Skeletal muscle tissue (tissue), 4 donors: ENCODE measurements around the gene BICRAL. TPM values are rescaled to one million over a fixed set of nuclear protein-coding genes. Genes with fewer than 3 reads are reported as not detected.
"Not testable (repeated sequence)": the region's sequence is repeated elsewhere in the genome, so short reads cannot be mapped to it uniquely, and the experiment has no call there.

Experiments used
- H3K27ac ChIP-seq: one replicate; pipeline ENCODE4 v1.7.0; 2013; ENCODE audit warnings: mild to moderate bottlenecking, low read depth, low read length, inconsistent platforms
- H3K27me3 ChIP-seq, 3 donors: one replicate each; pipeline ENCODE4 v1.7.0; 2013; ENCODE audit warnings: low read length in 3 of 3; ENCODE audit not compliant: control insufficient read depth in 3 of 3, insufficient read depth in 3 of 3
- H3K36me3 ChIP-seq, 3 donors: one replicate each; pipeline ENCODE4 v1.7.0; 2013; ENCODE audit warnings: low read length in 3 of 3; ENCODE audit not compliant: control insufficient read depth in 3 of 3, insufficient read depth in 3 of 3
- H3K4me1 ChIP-seq, 3 donors: one replicate each; pipeline ENCODE4 v1.7.0; 2013; ENCODE audit warnings: low read length in 3 of 3, mild to moderate bottlenecking in 3 of 3; ENCODE audit not compliant: control insufficient read depth in 3 of 3, insufficient read depth in 3 of 3
- H3K4me3 ChIP-seq, 3 donors: one replicate each; pipeline ENCODE4 v1.7.0; 2013; ENCODE audit warnings: low read length in 3 of 3
- H3K9ac ChIP-seq, 3 donors: one replicate each; pipeline ENCODE4 v1.7.0; 2013; ENCODE audit warnings: low read length in 3 of 3, mild to moderate bottlenecking in 3 of 3, moderate library complexity in 2 of 3, low read depth in 1 of 3
- H3K9me3 ChIP-seq, 3 donors: one replicate each; pipeline ENCODE4 v1.7.0; 2013; ENCODE audit warnings: low read length in 3 of 3; ENCODE audit not compliant: control insufficient read depth in 3 of 3
- total RNA-seq: library from RNA; depleted of rRNA; stranded (reverse); fragments of >200 nt; gene quantifications from one replicate; pipeline ENCODE4 v1.2.3, GENCODE V29; 2014
- donor health status: Osteomylitis.

The BICRAL gene
- total RNA-seq, 1 donor from 2014 or later, result 10.4 TPM

DNA sequence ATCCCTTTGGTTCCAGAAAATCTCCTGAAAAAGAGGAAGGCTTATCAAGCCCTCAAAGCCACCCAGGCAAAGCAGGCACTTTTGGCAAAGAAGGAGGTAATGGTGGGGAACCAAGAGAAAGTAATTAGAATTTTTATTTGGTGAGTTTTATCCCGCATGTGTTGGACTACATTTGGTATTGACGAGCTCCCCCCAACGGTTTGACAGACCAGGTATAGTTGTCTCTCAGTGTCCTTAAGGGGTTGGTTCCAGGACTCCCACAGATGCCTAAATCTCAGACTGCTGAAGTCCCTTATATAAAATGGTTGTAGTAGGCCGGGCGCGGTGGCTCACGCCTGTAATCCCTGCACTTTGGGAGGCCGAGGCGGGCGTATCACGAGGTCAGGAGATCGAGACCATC is 99.0 kb downstream of the BICRAL start:
- Histone ChIP-seq H3K4me1 (peaks cover 10 to 21% (median 14%) of the 10 kb centered on the region in 3 donors), H3K4me3 (peak overlapping the region; percentile 83 to 98 (median 96)), H3K27ac (peak overlapping the region; percentile 89), H3K9ac (peak overlapping the region; percentile 66 to 98 (median 98)), H3K36me3 (peaks cover 24 to 35% (median 29%) of the 10 kb centered on the region in 3 donors)
- H3K9me3 ChIP-seq, H3K27me3 ChIP-seq: not testable (repeated sequence)

DNA sequence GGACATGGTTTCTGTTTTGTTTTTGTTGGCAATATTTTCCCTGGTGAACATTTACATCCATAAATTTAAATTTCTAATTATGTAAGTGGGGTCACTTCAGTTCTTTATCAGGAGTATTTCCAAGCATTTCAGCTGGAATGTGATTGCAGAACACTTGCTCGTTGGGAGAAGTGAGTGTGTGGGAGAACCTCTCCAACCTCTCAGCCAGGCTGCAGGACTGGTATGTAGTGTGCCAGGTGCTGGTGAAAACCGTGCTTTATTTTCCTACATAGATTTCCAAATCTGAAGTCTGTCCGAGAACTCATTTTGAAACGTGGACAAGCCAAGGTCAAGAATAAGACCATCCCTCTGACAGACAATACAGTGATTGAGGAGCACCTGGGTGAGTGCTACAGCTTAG is 103.8 kb downstream of the BICRAL start:
- H3K4me1 ChIP-seq, result peaks cover 10 to 17% (median 11%) of the 10 kb centered on the region in 3 donors
- H3K4me3 ChIP-seq, result no peak overlapping the region
- H3K9ac ChIP-seq, result no peak overlapping the region
- no peaks in the 10 kb centered on the region for H3K27me3 ChIP-seq
- no peak overlapping the region for H3K27ac ChIP-seq
- peaks cover 26 to 43% (median 32%) of the 10 kb centered on the region in 3 donors for H3K36me3 ChIP-seq
- no peaks in the 10 kb centered on the region for H3K9me3 ChIP-seq

DNA sequence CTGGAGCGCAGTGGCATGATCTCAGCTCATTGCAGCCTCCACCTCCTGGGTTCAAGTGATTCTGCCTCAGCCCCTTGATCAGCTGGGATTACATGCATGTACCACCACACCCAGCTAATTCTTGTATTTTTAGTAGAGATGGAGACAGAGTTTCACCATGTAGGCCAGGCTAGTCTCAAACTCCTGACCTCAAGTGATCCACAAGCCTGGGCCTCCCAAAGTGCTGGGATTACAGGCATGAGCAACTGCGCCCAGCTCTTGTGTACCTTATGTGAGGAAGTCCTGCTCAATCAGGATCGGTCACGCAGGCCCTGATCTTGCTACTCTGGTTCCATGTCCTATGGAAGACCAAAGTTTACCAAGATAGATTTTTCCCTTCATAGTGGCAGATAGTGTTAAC is 106.3 kb downstream of the BICRAL start:
- H3K27ac ChIP-seq, H3K4me3 ChIP-seq, H3K9ac ChIP-seq, H3K9me3 ChIP-seq, H3K27me3 ChIP-seq: not testable (repeated sequence)
- H3K36me3 ChIP-seq, result peaks cover 23 to 34% (median 30%) of the 10 kb centered on the region in 3 donors
- H3K4me1 ChIP-seq, result peaks cover 12 to 17% (median 14%) of the 10 kb centered on the region in 3 donors

DNA sequence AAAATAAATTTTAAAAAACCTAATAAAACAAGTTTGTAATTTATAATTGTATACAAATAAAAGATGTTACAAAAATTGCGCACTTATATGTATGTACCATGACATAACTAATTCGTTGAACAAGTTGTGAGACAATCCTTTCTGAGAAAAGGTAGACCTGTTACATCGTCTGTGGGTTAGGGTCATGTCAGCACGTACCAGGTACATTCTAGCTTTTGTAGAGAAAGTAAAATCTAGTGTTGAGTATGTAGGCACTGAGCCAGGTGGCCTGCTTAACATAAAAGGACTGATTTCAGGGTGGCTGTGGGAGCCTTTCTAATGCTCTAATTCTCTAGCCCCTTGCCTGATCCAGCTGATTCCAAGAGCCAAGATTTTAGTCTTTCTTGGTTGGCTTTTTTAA is 108.0 kb downstream of the BICRAL start:
- peak overlapping the region; percentile 91 to 97 (median 96) for H3K4me3 ChIP-seq
- peak overlapping the region; percentile 90 to 98 (median 94) for H3K9ac ChIP-seq
- peaks cover 6 to 18% (median 14%) of the 10 kb centered on the region in 3 donors for H3K36me3 ChIP-seq
- no peaks in the 10 kb centered on the region for H3K27me3 ChIP-seq
- H3K4me1 ChIP-seq, result peaks cover 12 to 17% (median 14%) of the 10 kb centered on the region in 3 donors
- no peaks in the 10 kb centered on the region for H3K9me3 ChIP-seq
- H3K27ac ChIP-seq, result peak overlapping the region; percentile 85

DNA sequence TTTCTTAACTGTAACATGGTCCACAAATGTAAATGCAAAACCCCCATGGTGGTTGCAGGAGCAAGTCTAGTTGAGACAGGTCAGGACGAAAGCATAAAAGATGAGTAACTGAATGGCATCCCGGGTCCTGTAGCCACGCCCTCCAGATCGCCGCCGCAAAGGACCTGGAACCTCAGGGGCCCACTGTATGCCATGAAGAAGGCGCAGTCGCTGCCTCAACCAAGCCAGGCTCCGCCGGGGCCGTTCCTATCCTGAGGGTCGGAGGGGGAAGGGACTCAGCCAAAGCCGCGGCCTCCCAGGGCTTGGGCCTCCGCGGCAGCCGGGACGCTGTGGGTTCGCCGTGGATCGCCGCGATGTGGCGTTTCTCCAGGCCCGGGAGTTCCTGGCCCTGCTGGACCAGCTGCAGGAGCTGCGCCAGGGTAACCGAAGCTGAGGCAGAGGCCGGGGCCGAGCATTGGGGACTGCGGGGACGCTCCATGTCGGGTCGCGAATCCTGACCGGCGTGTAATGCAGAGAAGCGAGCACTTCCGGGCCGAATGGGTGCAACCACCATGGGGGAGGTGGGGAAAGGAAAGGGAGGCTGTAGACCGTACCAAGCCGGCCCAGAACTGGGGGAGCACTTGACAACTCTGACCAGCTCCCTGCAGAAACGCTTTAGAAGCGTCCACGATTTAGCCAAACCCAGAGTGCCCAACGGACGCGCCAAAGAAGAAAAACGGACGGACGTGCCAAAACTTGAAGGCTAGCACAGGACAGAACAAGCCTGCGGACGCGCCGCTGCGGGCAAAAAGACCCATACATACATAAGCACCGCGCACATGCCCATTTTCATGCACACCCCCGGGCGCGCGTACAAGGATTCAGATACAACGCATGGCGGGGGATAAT is 108.7 kb downstream of the BICRAL start:
- H3K4me3 ChIP-seq, result peak overlapping the region; percentile 91 to 97 (median 96)

DNA sequence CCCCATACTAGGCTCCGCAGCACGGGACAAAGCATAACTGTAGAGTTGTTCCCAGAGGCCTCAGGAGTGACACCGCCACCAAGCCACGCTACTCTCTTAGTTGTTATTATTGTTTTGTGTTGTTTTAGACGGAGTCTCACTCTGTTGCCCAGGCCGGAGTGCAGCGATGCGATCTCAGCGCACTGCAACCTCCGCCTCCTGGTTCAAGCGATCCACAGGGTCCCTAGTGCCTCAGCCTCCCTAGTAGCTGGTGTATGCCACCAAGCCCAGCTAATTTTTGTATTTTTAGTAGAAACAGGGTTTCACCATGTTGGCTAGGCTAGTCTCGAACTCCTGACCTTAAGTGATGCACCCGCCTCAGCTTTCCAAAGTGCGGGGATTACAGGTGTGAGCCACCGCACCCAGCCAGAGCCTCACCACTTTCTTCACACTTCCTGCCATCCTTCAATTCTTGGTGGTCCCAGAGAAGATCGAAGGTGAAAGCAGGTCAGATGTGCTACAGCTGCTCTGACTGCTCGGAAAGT is 109.4 kb downstream of the BICRAL start:
- H3K27me3 ChIP-seq, result no peaks in the 10 kb centered on the region
- H3K36me3 ChIP-seq, result peaks cover 0 to 6% (median 0%) of the 10 kb centered on the region in 3 donors
- H3K27ac ChIP-seq, result peak overlapping the region; percentile 85
- peak overlapping the region; percentile 90 to 98 (median 94) for H3K9ac ChIP-seq
- no peaks in the 10 kb centered on the region for H3K9me3 ChIP-seq
- H3K4me1 ChIP-seq, result peaks cover 15 to 18% (median 17%) of the 10 kb centered on the region in 3 donors
- peak overlapping the region; percentile 91 to 97 (median 96) for H3K4me3 ChIP-seq

More for the DNA sequence above, 108.7 kb downstream of the BICRAL start:
- H3K36me3 ChIP-seq, result peaks cover 3 to 12% (median 7%) of the 10 kb centered on the region in 3 donors
- no peaks in the 10 kb centered on the region for H3K27me3 ChIP-seq
- no peaks in the 10 kb centered on the region for H3K9me3 ChIP-seq
- peak overlapping the region; percentile 85 for H3K27ac ChIP-seq
- H3K9ac ChIP-seq, result peak overlapping the region; percentile 90 to 98 (median 94)
- peaks cover 12 to 17% (median 14%) of the 10 kb centered on the region in 3 donors for H3K4me1 ChIP-seq

DNA sequence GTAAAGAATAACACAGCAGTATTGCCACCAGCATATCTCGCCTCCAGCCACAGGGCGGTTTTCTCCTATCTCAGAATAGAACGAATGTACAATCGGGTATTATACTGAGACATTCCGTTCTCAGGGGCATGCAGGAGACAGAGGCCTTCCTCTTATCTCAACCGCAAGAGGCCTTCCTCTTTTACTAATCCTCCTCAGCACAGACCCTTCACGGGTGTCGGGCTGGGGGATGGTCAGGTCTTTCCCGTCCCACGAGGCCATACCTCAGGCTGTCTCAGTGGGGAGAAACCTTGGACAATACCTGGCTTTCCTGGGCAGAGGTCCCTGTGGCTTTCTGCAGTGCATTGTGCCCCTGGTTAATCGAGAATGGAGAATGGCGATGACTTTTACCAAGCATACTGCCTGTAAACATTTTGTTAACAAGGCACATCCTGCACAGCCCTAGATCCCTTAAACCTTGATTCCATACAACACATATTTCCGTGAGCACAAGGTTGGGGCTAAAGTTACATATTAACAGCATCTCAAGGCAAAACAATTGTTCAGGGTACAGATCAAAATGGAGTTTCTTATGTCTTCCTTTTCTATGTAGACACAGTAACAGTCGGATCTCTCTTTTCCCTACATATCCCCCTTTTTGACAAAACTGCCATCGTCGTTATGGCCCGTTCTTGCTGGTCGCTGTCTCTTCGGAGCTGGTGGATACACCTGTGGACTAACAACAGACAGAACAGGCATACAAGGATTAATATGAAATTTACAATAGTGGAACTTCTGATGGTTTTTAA is 112.4 kb downstream of the BICRAL start:
- H3K4me3 ChIP-seq, result not testable (repeated sequence)

DNA sequence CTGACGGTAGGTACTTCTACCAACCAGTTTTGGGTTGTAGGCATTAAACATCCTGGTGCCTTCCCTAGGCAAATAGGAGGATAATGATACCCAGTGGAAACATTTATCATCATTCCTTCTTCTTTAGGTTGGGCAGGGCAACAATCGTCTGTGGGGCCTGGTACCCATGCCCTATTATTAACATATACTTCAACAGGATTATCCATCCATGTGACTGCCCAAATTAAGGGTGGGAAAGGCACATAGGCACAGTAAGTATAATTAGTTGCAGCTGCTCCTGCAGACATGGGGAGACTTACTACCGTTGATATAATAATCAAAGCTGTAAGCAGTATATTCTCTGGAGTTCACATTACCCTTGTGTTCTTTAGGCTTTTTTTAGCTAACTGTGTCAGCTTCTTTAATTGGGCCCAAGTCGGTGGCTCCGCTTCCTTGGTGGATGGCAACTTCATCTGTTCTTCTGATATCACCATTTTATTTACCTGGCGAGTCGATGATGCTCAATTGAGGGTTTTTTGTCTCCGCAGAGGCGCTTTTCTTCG is 114.4 kb downstream of the BICRAL start:
- Histone ChIP-seq H3K36me3 (no peaks in the 10 kb centered on the region), H3K27me3 (no peaks in the 10 kb centered on the region), H3K4me1 (peaks cover 4 to 17% (median 11%) of the 10 kb centered on the region in 3 donors), H3K27ac (no peak overlapping the region), H3K4me3 (no peak overlapping the region), H3K9me3 (no peaks in the 10 kb centered on the region), H3K9ac (peak overlapping the region in 1 of 3 donors; percentile 26)

More for the DNA sequence above, 112.4 kb downstream of the BICRAL start:
- not testable (repeated sequence) for H3K9me3 ChIP-seq, H3K27me3 ChIP-seq, H3K27ac ChIP-seq, H3K36me3 ChIP-seq, H3K9ac ChIP-seq
- peaks cover 15 to 29% (median 21%) of the 10 kb centered on the region in 3 donors for H3K4me1 ChIP-seq

DNA sequence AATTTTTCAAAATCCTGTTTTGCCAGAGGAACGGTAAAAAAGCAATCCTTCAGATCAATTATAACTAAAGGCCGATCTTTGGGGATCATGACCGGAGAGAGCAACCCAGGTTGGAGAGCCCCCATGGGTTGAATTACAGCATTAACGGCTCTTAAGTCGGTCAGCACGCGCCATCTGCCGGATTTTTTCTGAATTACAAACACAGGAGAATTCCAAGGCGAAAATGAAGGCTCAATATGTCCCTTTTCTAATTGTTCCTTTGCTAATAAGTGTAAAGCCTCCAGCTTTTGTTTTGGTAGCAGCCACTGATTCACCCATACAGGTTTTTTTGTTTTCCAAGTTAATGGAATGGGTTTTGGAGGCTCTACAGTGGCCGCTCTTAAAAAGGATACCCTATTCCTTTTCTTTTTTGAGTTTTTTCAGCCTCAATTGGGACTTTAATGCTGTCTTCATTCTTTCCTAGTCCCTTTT is 117.1 kb downstream of the BICRAL start:
- H3K27ac ChIP-seq, result no peak overlapping the region
- no peaks in the 10 kb centered on the region for H3K36me3 ChIP-seq
- peaks cover 10 to 19% (median 15%) of the 10 kb centered on the region in 3 donors for H3K4me1 ChIP-seq
- H3K9me3 ChIP-seq, result no peaks in the 10 kb centered on the region
- no peaks in the 10 kb centered on the region for H3K27me3 ChIP-seq
- H3K9ac ChIP-seq, result peak overlapping the region in 1 of 3 donors; percentile 16
- H3K4me3 ChIP-seq, result peak overlapping the region in 1 of 3 donors; percentile 24
